Breast epithelium (tissue), 3 donors: ENCODE measurements around the gene ILDR2.

Experiments
- CTCF ChIP-seq, 3 donors: fragments of 450-650 bp; IDR thresholded peaks; one replicate each; pipeline ENCODE4 v1.5.1; 2016 to 2017; ENCODE audit warnings: antibody characterized with exemption in 3 of 3, mild to moderate bottlenecking in 3 of 3, moderate library complexity in 3 of 3
- POLR2A ChIP-seq: fragments of 450-650 bp; IDR thresholded peaks from one replicate; pipeline ENCODE4 v1.6.1; 2016; ENCODE audit warnings: antibody characterized with exemption, mild to moderate bottlenecking, moderate library complexity
- POLR2AphosphoS5 ChIP-seq, 3 donors: sonication (generic); formaldehyde crosslinking; IDR thresholded peaks; one replicate each; pipeline ENCODE4 v1.6.1; 2017; ENCODE audit warnings: antibody characterized with exemption in 3 of 3

GRCh38 chr1:166933633-166934032, 41.7 kb downstream of the ILDR2 start:
- no peak for TF ChIP-seq CTCF (IDR thresholded peaks at IDR 0.05)
- no peak for TF ChIP-seq POLR2A
- TF ChIP-seq POLR2AphosphoS5 (IDR thresholded peaks at IDR 0.05) = no peak
